Stomach (tissue), 4 donors: Measurements from ENCODE around the gene ZDHHC9.

Experiments used
- EP300 ChIP-seq: sonication (generic); formaldehyde crosslinking; IDR thresholded peaks from one replicate; pipeline ENCODE4 v1.6.1; 2017; ENCODE audit warnings: antibody characterized with exemption
- POLR2A ChIP-seq, 4 donors: fragments of 450-650 bp; IDR thresholded peaks; one replicate each; pipeline ENCODE4 v1.6.1; 2016; ENCODE audit warnings: antibody characterized with exemption in 4 of 4, control low read depth in 2 of 4, mild to moderate bottlenecking in 1 of 4, moderate library complexity in 1 of 4
- POLR2AphosphoS5 ChIP-seq, 3 donors: sonication (generic); formaldehyde crosslinking; IDR thresholded peaks; one replicate each; pipeline ENCODE4 v1.6.1; 2016; ENCODE audit warnings: antibody characterized with exemption in 3 of 3
- TF ChIP-seq, protein P1 (sequence below), 7 experiments: fragments of 450-650 bp in 4 of 7; fragments of 200-600 bp in 3 of 7; sonication (generic) in 3 of 7; IDR thresholded peaks; one replicate each; pipeline ENCODE4 v1.5.1; 2016 to 2019; ENCODE audit warnings: antibody characterized with exemption in 7 of 7, control low read depth in 2 of 7, mild to moderate bottlenecking in 1 of 7

DNA sequence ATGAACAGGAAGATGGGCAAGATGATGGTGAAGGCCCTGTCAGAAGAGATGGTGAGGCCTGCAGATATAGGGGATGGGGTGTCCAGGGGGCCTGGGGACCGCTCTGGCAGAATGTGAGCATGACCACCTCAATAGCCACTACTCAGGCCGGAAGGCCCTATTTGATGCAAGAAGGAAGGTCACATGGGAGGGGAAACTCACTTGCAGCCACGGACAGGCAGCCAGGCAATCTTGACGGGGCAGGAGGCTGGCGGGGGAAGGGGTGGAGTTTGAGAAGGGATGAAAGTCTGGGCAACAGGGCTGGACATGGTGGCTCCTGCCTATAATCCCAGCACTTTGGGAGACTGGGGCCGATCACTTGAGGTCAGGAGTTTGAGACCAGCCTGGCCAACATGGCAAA, 55.2 kb downstream of the ZDHHC9 start:
- no peak for TF ChIP-seq POLR2A (IDR thresholded peaks at IDR 0.05)
- TF ChIP-seq, protein P1, sequence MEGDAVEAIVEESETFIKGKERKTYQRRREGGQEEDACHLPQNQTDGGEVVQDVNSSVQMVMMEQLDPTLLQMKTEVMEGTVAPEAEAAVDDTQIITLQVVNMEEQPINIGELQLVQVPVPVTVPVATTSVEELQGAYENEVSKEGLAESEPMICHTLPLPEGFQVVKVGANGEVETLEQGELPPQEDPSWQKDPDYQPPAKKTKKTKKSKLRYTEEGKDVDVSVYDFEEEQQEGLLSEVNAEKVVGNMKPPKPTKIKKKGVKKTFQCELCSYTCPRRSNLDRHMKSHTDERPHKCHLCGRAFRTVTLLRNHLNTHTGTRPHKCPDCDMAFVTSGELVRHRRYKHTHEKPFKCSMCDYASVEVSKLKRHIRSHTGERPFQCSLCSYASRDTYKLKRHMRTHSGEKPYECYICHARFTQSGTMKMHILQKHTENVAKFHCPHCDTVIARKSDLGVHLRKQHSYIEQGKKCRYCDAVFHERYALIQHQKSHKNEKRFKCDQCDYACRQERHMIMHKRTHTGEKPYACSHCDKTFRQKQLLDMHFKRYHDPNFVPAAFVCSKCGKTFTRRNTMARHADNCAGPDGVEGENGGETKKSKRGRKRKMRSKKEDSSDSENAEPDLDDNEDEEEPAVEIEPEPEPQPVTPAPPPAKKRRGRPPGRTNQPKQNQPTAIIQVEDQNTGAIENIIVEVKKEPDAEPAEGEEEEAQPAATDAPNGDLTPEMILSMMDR (IDR thresholded peaks at IDR 0.05): no peak
- TF ChIP-seq EP300: no peak
- no peak for TF ChIP-seq POLR2AphosphoS5 (IDR thresholded peaks at IDR 0.05)
